ENCODE measurements around the gene SEMA5B. TPM values are rescaled to one million over a fixed set of nuclear protein-coding genes. Genes with fewer than 3 reads are reported as not detected.

Gene SEMA5B
- total RNA-seq, 1 donor from 2014 or later = 21.1 TPM

- no peak for DNase-seq (ENCODE audit: low spot score)
- intact Hi-C loops (cut with DNase I) = no loop called here
These were observed 89.8 kb downstream of the SEMA5B start for GRCh38 chr3:122937745-122938144.

GRCh38 chr3:122936986-122937385 lies 90.6 kb downstream of the SEMA5B start:
- intact Hi-C loops (cut with DNase I) = no loop called here
- DNase-seq (ENCODE audit: low spot score) = no peak

GRCh38 chr3:122936335-122936734 lies 91.2 kb downstream of the SEMA5B start:
- intact Hi-C loops (cut with DNase I) = no loop called here

GRCh38 chr3:122934251-122934650 lies 93.3 kb downstream of the SEMA5B start:
- intact Hi-C loops (cut with DNase I) = no loop called here
- DNase-seq (ENCODE audit: low spot score) = no peak

More at GRCh38 chr3:122936335-122936734, 91.2 kb downstream of the SEMA5B start:
- no peak for DNase-seq (ENCODE audit: low spot score)

GRCh38 chr3:122932251-122932967 lies 95.2 kb downstream of the SEMA5B start:
- DNase-seq (ENCODE audit: low spot score) = no peak
- intact Hi-C loops (cut with DNase I) = no loop called here

- no peak for DNase-seq (ENCODE audit: low spot score)
- intact Hi-C loops (cut with DNase I) = no loop called here
These were observed 95.9 kb downstream of the SEMA5B start for GRCh38 chr3:122931636-122932035.

GRCh38 chr3:122930063-122930997 lies 97.2 kb downstream of the SEMA5B start:
- intact Hi-C loops (cut with DNase I) = no loop called here
- DNase-seq (ENCODE audit: low spot score) = no peak

GRCh38 chr3:122929188-122930062 lies 98.1 kb downstream of the SEMA5B start:
- intact Hi-C loops (cut with DNase I) = no loop called here
- DNase-seq (ENCODE audit: low spot score) = no peak

GRCh38 chr3:122928396-122929187 lies 99.0 kb downstream of the SEMA5B start:
- no peak for DNase-seq (ENCODE audit: low spot score)
- intact Hi-C loops (cut with DNase I) = no loop called here

GRCh38 chr3:122927726-122928125 lies 99.8 kb downstream of the SEMA5B start:
- no peak for DNase-seq (ENCODE audit: low spot score)
- intact Hi-C loops (cut with DNase I) = no loop called here

GRCh38 chr3:122926811-122927210 lies 100.8 kb downstream of the SEMA5B start:
- DNase-seq (ENCODE audit: low spot score) = no peak
- intact Hi-C loops (cut with DNase I) = no loop called here

- intact Hi-C loops (cut with DNase I) = no loop called here
- peak; percentile 41 for DNase-seq (ENCODE audit: low spot score)
These were observed 101.2 kb downstream of the SEMA5B start for GRCh38 chr3:122926322-122926721.

GRCh38 chr3:122925756-122926155 lies 101.8 kb downstream of the SEMA5B start:
- peak; percentile 31 for DNase-seq (ENCODE audit: low spot score)
- intact Hi-C loops (cut with DNase I) = no loop called here

- intact Hi-C loops (cut with DNase I) = no loop called here
- no peak for DNase-seq (ENCODE audit: low spot score)
These were observed 103.5 kb downstream of the SEMA5B start for GRCh38 chr3:122924056-122924455.

GRCh38 chr3:122923611-122924010 lies 104.0 kb downstream of the SEMA5B start:
- no peak for DNase-seq (ENCODE audit: low spot score)
- intact Hi-C loops (cut with DNase I) = no loop called here

GRCh38 chr3:122921791-122922651 lies 105.5 kb downstream of the SEMA5B start:
- DNase-seq (ENCODE audit: low spot score) = peak; percentile 64
- intact Hi-C loops (cut with DNase I) = no loop called here

- intact Hi-C loops (cut with DNase I) = no loop called here
- DNase-seq (ENCODE audit: low spot score) = peak; percentile 54
These were observed 106.6 kb downstream of the SEMA5B start for GRCh38 chr3:122920986-122921385.

- intact Hi-C loops (cut with DNase I) = no loop called here
- peak; percentile 55 for DNase-seq (ENCODE audit: low spot score)
These were observed 108.3 kb downstream of the SEMA5B start for GRCh38 chr3:122919291-122919610.

All from cardiac septum (tissue), 1 donor.